ENCODE data around the gene NFATC2. TPM values are rescaled to one million over a fixed set of nuclear protein-coding genes. Genes with fewer than 3 reads are reported as not detected.

The NFATC2 gene
- total and polyA plus RNA-seq, 2 of the 8 experiments (the other 6 are each of a cell fraction or from before 2014, with no cell fraction given), result 0.27 to 0.91 TPM

- no peak overlapping the region for H2AFZ ChIP-seq (ENCODE audit: low read length)
- H2AK5ac ChIP-seq (ENCODE audit: low read depth, low read length), result no peak overlapping the region; the same call in 1 of the 2 replicates
- H3K79me2 ChIP-seq (ENCODE audit: control insufficient read depth in 1 of 2, insufficient read depth in 2 of 2, low read length in 2 of 2), result no peaks in the 10 kb centered on the region
- H3K23ac ChIP-seq (ENCODE audit: insufficient read length), result no peak overlapping the region
- no peaks in the 10 kb centered on the region; the same call in 1 of the 2 replicates for H3K23me2 ChIP-seq (ENCODE audit: low read depth, low read length)
- no peak overlapping the region for H2BK15ac ChIP-seq (ENCODE audit: low read length)
- no peaks in the 10 kb centered on the region for H4K20me1 ChIP-seq (replicated peaks in 1 of 2; ENCODE audit: control insufficient read depth in 1 of 2, insufficient read depth in 2 of 2, low read length in 2 of 2)
- 88% methylated on average over 19 of the region's 19 CpGs; no CpG with 5 or more reads in 1 of the 2 experiments for WGBS, 2 experiments (ENCODE audit: extremely low coverage in 1 of 2, insufficient coverage in 1 of 2, insufficient read length in 1 of 2, insufficient replicate concordance in 2 of 2, low coverage in 1 of 2, low lambda C conversion rate in 2 of 2, missing lambda C conversion rate in 1 of 2)
- ChIA-PET POLR2A (ENCODE audit: partially characterized antibody) (interaction anchor here (0.6 kb wide), 2 partner anchors 81 to 527 kb away, joined by 4 read pairs; no protein-coding TSS in a partner anchor), CTCF (ENCODE audit: partially characterized antibody) (interaction anchor here (0.8 to 1.5 kb wide), 2 partner anchors 7 to 25 kb away, joined by 3 read pairs; no protein-coding TSS in a partner anchor)
- H2BK5ac ChIP-seq (ENCODE audit: low read depth, low read length), result no peak overlapping the region
- no peaks in the 10 kb centered on the region; a peak in 1 of 7 replicates for H3K27me3 ChIP-seq (replicated peaks in 1 of 4; ENCODE audit: control insufficient read depth in 3 of 4, extremely low read depth in 1 of 4, insufficient read depth in 3 of 4, low read length in 3 of 4)
- no peak overlapping the region for H2BK20ac ChIP-seq (ENCODE audit: low read length)
- H3K9ac ChIP-seq (replicated peaks in 1 of 4; ENCODE audit: extremely low read depth in 1 of 4, low read depth in 3 of 4, low read length in 3 of 4), result no peak overlapping the region
- H3K4me1 ChIP-seq (replicated peaks in 1 of 4; ENCODE audit: control insufficient read depth in 3 of 4, insufficient read depth in 4 of 4, low read length in 3 of 4), result peaks cover 8 to 20% (median 11%) of the 10 kb centered on the region in 4 experiments
- no peaks in the 10 kb centered on the region for H3K79me1 ChIP-seq (ENCODE audit: low read depth, low read length)
- H3K4me3 ChIP-seq (ENCODE audit: extremely low read depth in 1 of 4, insufficient read depth in 2 of 4, low read depth in 3 of 4, low read length in 4 of 4), result no peak overlapping the region
- no peak overlapping the region for H3K4me2 ChIP-seq (ENCODE audit: insufficient read depth in 1 of 2, low read depth in 2 of 2, low read length in 2 of 2)
- no peak overlapping the region for H4K5ac ChIP-seq (ENCODE audit: insufficient read length, low read depth, low read length)
- DNase-seq (ENCODE audit: low read depth in 1 of 2, low spot score in 2 of 2) (no peak), FAIRE-seq (no peak)
- H4K91ac ChIP-seq (replicated peaks; ENCODE audit: insufficient read length, low read length), result no peak overlapping the region
- no peak overlapping the region for H4K8ac ChIP-seq (ENCODE audit: extremely low read depth, insufficient read depth, low read length)
- no peak overlapping the region for H2BK120ac ChIP-seq (replicated peaks; ENCODE audit: low read depth, low read length)
- no peak overlapping the region for H3K56ac ChIP-seq (replicated peaks; ENCODE audit: insufficient read length, low read depth, low read length)
- no peak overlapping the region for H3K18ac ChIP-seq (ENCODE audit: extremely low read depth, low read length)
- no peak overlapping the region for H3K14ac ChIP-seq (ENCODE audit: insufficient read length)
- no peak for TF ChIP-seq EZH2 (IDR thresholded peaks at IDR 0.05; ENCODE audit: low read depth, low read length, severe bottlenecking)
- TF ChIP-seq JUND (IDR thresholded peaks at IDR 0.05; ENCODE audit: low read length), result no peak
- TF ChIP-seq TEAD4 (IDR thresholded peaks at IDR 0.05; ENCODE audit: low read depth, low read length), result no peak
- no peak for TF ChIP-seq HDAC6 (IDR thresholded peaks at IDR 0.05; ENCODE audit: low read depth, low read length)
- TF ChIP-seq RXRA (IDR thresholded peaks at IDR 0.05; ENCODE audit: insufficient read depth, low read depth, low read length), result no peak
- TF ChIP-seq SP4 (IDR thresholded peaks at IDR 0.05; ENCODE audit: low read length), result no peak
- no peak for TF ChIP-seq ASH2L (IDR thresholded peaks at IDR 0.05; ENCODE audit: low read length)
- no peaks in the 10 kb centered on the region for H3K9me3 ChIP-seq (ENCODE audit: insufficient read depth in 2 of 2, low read depth in 1 of 2, low read length in 1 of 2)
- no peak overlapping the region for H3K27ac ChIP-seq (ENCODE audit: low read depth, low read length)
- H3K4ac ChIP-seq (replicated peaks; ENCODE audit: insufficient read length, low read depth, low read length), result no peak overlapping the region
- H3K36me3 ChIP-seq (ENCODE audit: control insufficient read depth in 2 of 4, insufficient read depth in 4 of 4, low read length in 3 of 4), result no peaks in the 10 kb centered on the region
- H2BK12ac ChIP-seq (ENCODE audit: low read depth, low read length), result no peak overlapping the region
Observed at GRCh38 chr20:51426718-51427650, 115.5 kb downstream of the NFATC2 start.
